Stimulated activated naive CD4-positive, alpha-beta T cell (primary cell): ENCODE data around the gene KRT31.
"Not testable (repeated sequence)": the region's sequence is repeated elsewhere in the genome, so short reads cannot be mapped to it uniquely, and the experiment has no call there.

Source experiments
- DNase-seq, 6 experiments: peaks; one replicate each; lab custom pipeline; 2025; lab: John Stamatoyannopoulos, UW

KRT31 gene

GRCh38 chr17:41387670-41388069 lies 9.7 kb downstream of the KRT31 start:
- DNase-seq = no peak

DNA sequence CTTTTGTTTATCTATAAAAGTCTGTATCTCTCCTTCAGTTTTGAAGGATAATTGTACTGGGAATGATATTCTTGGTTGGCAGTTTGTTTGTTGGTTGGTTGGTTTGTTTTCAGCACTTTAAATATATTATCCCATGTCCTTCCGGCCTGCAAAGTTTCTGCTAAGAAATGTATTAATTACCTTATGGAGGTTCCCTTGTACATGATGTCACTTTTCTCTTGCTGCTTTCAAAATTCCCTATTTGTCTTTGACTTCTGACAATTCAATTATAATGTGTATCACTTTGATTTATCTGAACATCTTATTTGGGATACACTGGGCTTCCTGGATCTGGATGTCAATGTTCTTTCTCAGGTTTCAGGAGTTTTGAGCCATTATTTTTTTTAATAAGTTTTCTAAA lies 11.2 kb downstream of the KRT31 start:
- DNase-seq = no peak

GRCh38 chr17:41383690-41384089 lies 13.7 kb downstream of the KRT31 start:
- no peak for DNase-seq

DNA sequence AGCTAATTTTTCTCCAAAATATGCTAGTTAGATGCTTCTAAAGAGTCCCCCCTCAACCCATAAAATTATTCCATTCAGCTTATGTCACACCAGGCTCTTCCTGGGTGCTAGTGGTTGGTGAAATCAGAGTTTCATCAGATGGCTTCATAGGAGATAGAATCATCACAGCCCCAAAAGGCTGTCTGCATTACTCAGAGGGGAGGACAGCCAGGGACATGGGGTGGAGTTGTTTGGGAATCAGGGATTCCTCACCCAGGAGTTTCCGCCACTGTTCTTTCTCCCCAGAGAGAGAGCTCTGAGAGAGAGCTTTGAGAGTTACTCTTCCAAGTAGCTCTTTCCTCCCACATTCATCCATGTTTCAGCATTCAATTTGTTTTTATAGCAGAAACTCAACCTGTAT lies 15.0 kb downstream of the KRT31 start:
- DNase-seq = no peak

GRCh38 chr17:41381943-41382342 lies 15.5 kb downstream of the KRT31 start, which contains the start of gene KRT34:
Gene KRT34 (minus strand): TSS chr17:41382306. CDS start chr17:41382246, 60 bp downstream.
- not testable (repeated sequence) for DNase-seq

- DNase-seq = not testable (repeated sequence)
These were observed 17.3 kb downstream of the KRT31 start for GRCh38 chr17:41380091-41380490.

- no peak for DNase-seq
These were observed 19.9 kb downstream of the KRT31 start for GRCh38 chr17:41377546-41377945.

- no peak for DNase-seq
These were observed 27.7 kb downstream of the KRT31 start, which contains the start of gene KRT33B for GRCh38 chr17:41369713-41370112. Gene KRT33B (minus strand): TSS chr17:41369813. CDS start chr17:41369750, 63 bp downstream.

GRCh38 chr17:41369023-41369422 lies 28.4 kb downstream of the KRT31 start:
- no peak for DNase-seq

GRCh38 chr17:41367426-41368075 lies 29.9 kb downstream of the KRT31 start:
- DNase-seq = no peak

- no peak for DNase-seq
These were observed 31.3 kb downstream of the KRT31 start for GRCh38 chr17:41366070-41366469.

DNA sequence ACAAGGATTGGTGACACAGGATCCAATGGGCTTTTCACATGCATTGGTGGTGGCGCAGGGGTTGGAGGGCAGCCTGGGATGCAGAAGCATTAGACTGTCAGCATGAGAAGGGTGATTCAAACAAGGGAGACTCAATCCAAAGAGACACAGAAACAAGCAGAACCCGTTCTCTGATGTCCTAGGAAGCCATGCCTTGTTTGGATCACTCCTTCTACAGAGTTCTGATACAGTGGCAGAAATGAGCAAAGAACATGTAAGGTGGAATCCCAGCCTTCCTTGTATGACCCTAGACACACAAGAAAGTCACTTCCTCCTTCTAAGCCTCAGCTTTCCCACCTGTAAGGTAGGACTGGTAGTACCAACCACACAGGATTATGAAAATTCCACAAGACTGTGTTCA lies 33.5 kb downstream of the KRT31 start:
- DNase-seq = no peak

DNA sequence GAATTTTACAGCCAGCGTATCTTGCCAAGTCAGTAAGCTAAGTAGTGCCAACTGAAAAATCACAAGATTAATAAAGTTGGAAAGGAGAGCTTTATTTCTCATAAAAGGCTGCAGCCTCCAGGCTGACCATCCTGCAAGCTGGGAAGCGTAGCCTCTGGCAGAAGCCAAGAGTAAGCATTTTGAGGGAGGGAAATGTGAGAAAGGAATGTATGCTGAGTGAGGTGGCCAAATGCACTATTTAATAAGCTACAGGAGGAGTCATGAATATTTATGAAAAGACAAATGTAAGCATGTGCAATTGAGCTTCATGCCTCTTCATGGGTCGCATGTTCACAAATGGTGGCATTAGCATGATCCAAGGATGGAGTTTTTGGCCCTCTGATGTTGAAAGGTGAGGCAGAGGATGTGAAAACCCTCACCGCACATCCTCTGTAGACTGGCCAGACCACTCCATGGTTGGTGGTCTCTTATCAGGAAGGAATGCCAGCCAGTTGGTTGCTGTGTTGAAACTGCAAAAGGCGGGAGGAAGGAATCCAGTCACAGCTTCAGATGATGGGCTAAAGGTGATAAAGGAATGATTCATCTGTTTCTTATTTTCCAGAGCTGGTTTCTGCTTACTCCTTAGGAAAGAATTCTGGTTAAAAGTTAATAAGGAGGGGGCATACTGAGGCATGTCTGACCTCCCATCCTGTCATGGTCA lies 37.0 kb downstream of the KRT31 start:
- no peak for DNase-seq

- no peak for DNase-seq
These were observed 42.9 kb downstream of the KRT31 start for GRCh38 chr17:41354536-41354935.

DNA sequence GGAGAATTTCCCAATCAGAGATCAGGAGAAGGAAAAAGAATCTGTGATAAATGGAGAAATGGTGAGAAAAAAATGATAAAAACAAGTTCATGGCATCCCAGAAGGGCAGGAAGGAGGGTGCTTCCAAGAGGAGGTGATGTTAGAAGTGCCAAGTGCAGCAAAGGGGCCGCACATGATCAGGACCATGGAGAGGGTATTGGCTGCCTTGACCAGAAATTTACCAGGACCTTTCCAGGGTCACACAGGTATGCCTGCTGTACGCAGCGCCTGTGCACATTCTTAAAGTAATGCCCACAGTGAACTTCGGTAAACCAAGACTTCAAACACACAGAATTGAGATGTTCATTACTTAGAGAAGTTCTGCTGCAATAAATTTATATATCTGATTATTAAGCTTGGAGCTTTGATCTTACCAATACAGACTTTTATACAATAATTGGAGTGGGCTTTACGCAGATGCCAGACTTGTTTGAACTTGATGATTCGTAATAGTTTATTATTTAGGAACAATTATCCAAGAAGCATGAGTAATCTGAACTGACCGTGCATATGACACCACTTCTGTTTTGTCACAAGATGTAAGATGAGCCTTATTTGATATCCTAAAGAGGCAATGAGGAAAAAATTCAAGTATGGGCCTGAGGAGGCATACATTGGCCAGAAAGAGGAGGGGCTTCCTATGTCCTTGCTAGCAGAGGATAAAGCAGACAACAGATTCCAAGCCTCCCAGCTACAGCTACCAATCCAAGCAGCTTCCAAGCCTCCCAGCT lies 44.6 kb downstream of the KRT31 start:
- no peak for DNase-seq

- no peak for DNase-seq
These were observed 46.2 kb downstream of the KRT31 start for GRCh38 chr17:41351177-41351576.

DNA sequence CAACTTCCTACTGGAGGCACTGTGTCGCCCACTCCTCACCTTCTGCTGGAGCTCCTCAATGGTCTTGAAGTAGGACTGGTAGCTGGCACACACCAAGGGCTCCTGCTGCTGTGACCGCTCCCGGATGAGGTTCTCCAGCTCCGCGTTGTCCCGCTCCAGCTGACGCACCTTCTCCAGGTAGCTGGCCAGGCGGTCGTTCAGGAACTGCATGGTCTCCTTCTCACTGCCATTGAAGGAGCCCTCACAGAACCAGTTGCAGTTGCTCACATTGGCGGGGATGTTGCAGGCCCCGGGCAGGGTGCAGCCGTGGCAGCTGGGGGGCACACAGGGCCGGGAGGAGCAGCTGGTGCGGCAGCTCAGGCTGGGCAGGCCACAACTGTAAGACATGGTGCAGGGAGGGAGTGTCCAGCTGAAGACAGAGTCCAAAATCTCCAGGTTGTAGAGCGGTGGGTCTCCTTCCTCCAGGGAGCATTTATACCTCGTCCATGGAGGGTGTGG lies 47.0 kb downstream of the KRT31 start, which contains the start of gene KRT33A:
Gene KRT33A (minus strand): TSS at position 448 of the 498 bp plus-strand sequence. CDS start 61 bp downstream, at position 387.
- DNase-seq = not testable (repeated sequence)

GRCh38 chr17:41347869-41348760 lies 49.3 kb downstream of the KRT31 start:
- no peak for DNase-seq

DNA sequence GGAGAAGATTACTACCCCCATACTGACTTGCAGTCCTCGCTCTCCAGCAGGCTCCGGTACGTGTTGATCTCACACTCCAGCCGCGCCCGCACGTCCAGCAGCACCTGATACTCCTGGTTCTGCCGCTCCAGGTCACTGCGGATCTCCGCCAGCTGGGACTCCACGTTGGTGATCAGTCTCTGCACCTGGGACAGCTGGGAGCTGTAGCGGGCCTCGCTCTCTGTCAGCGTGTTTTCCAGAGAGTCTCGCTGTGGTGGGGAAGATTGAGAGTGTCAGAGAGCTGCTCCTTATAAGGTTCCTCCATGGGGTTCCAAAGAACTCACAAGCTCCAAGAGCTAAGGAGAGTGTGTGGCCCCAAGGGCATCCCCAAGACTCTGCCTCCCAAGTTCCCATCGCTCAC lies 51.0 kb downstream of the KRT31 start:
- not testable (repeated sequence) for DNase-seq

DNA sequence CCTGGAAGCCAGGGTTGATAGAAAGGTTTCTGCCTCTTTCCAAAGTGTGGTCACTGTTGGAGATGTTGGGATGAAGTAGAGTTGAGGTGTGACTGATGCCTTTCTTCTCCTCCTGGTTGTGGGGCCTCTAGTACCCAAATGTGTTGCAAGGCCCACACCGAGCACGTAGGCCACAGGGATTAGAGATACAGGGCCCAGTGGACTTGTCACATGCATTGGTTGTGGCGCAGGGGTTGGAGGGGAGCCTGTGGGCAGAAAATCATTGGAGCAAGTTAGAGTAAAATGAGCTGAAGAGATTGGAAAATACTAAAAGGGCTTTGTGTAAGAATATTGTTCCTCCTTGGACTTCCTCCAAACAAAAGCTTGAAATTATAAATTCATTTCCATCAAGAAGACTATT lies 51.4 kb downstream of the KRT31 start:
- no peak for DNase-seq
